GM19328 (cell line): ENCODE data around the gene CHIA.

Experiments
- ATAC-seq: cut with Tn5 transposase; IDR thresholded peaks from one replicate; pipeline ENCODE4 v1.9.1; 2021; ENCODE audit warnings: mild to moderate bottlenecking, moderate library complexity; ENCODE audit not compliant: unreplicated experiment

CHIA gene

GRCh38 chr1:111361761-111362160, 71.1 kb downstream of the CHIA start:
- ATAC-seq = no peak

- no peak for ATAC-seq
Measured at GRCh38 chr1:111364690-111365089, 74.0 kb downstream of the CHIA start.

DNA sequence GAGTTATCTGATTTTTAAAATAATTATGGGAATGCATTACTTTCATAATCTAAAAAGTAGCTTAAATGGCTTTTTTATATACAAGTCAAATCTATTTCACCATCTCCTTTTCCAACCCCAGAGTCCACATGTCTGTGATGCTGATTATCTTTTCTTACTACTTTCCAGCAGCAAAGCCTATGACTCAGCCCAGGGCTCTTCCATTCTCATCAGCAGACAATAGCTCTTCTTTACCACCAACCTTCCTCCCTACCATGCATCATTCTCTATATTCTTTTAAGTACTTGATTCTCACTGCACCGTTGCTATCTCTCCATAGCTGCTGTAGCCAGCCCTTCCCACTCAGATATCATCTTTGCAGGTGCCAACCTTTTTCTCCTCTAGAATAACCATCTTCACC, 75.6 kb downstream of the CHIA start:
- ATAC-seq = no peak

DNA sequence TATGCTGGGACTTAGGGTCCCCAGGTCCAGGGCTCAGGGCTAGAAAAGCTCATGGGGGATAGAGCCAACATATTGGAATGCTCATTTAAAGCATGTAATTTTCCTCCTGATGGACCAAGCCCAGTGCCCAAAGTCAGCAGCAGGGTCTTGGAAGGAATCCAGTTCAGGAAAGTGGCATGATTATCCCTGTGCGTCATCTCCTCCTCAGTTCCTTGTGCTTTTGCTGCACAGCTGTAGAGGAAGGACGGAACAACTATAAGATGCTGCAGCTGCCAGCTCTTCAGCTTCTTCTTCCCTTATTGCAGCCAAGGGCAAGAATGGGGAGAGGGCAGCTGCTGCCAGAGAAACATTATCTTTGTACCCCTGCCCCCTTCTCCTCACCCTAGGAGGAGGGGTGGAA, 78.5 kb downstream of the CHIA start:
- ATAC-seq = no peak

- no peak for ATAC-seq
Measured at GRCh38 chr1:111369645-111370044, 79.0 kb downstream of the CHIA start.
